ENCODE results near the gene CD83. TPM values are rescaled to one million over a fixed set of nuclear protein-coding genes. Genes with fewer than 3 reads are reported as not detected.

Gene CD83
- total RNA-seq, 1 donor from 2014 or later, result 7.4 TPM

DNA sequence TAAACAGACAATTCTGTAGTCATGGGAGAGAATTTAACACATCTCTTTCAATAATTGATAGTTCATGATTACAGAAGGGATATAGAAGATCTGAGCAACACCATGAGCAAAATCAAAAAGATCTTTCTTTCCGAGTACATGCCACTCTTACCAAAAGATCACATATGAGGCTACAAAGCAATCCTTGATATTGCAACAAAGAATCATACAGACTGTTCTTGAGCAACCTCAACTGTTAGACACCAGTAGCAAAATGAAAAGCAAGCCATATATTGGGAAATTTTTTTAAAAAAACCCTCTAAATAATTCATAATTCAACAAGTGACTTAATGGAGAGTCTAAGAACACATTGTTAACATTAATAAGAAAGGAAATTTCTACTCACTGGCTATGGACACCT lies 3.6 kb upstream of the CD83 start:
- Histone ChIP-seq H3K4me3 (ENCODE audit: low read depth, low read length) (no peak overlapping the region), H3K27me3 (ENCODE audit: control insufficient read depth, insufficient read depth, low read length) (no peaks in the 10 kb centered on the region), H3K36me3 (ENCODE audit: control insufficient read depth, insufficient read depth, low read length) (no peaks in the 10 kb centered on the region)
- no peak for TF ChIP-seq CTCF (IDR thresholded peaks at IDR 0.05; ENCODE audit: insufficient read depth, low read length, poor library complexity, severe bottlenecking)
- no peak for DNase-seq (ENCODE audit: low read depth)

DNA sequence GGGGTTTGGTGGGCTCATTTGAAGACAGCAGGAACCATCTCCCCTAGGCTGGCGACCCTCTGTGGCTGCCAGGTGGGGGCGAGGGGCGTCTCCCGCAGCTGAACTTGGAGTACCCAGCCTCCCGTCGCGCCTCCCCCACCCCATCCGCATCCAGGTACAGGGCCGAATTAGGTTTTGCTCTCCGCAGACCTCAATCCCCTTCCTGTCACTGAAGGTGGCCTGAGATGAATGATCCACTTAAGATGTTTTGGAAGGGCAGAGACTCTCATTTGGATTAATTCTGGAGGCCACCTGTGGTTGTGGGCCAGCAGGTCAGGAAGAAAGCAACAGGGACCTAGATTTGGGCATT lies 493 bp downstream of the CD83 start:
- DNase-seq (ENCODE audit: low read depth), result no peak
- no peak for TF ChIP-seq CTCF (IDR thresholded peaks at IDR 0.05; ENCODE audit: insufficient read depth, low read length, poor library complexity, severe bottlenecking)
- Histone ChIP-seq H3K4me3 (ENCODE audit: low read depth, low read length) (peak overlapping the region; percentile 53), H3K36me3 (ENCODE audit: control insufficient read depth, insufficient read depth, low read length) (no peaks in the 10 kb centered on the region), H3K27me3 (ENCODE audit: control insufficient read depth, insufficient read depth, low read length) (no peaks in the 10 kb centered on the region)

DNA sequence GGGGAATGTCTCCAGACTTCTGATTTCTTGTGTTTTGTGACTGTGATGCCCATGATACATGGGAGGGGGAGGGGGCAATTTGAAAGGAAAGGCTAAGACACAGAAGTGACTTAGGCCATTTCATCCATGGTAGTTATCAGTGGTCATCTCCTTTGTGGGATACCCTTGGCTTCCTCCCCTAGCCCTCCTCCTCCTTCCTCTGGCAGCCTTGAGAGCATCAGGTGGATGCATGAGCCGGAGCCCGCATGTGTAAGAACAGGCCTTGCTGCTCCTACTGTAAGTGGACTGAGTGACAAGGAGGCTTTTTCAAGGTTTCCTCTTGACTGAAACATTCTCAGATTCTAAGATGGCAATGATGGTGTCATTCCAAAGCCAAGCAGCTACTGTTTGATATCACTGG lies 874 bp downstream of the CD83 start:
- TF ChIP-seq CTCF (IDR thresholded peaks at IDR 0.05; ENCODE audit: insufficient read depth, low read length, poor library complexity, severe bottlenecking), result no peak
- Histone ChIP-seq H3K36me3 (ENCODE audit: control insufficient read depth, insufficient read depth, low read length) (no peaks in the 10 kb centered on the region), H3K4me3 (ENCODE audit: low read depth, low read length) (no peak overlapping the region), H3K27me3 (ENCODE audit: control insufficient read depth, insufficient read depth, low read length) (no peaks in the 10 kb centered on the region)
- DNase-seq (ENCODE audit: low read depth), result no peak

GRCh38 chr6:14119784-14120183 lies 2.2 kb downstream of the CD83 start:
- DNase-seq (ENCODE audit: low read depth), result no peak
- no peaks in the 10 kb centered on the region for H3K36me3 ChIP-seq (ENCODE audit: control insufficient read depth, insufficient read depth, low read length)
- no peak for TF ChIP-seq CTCF (IDR thresholded peaks at IDR 0.05; ENCODE audit: insufficient read depth, low read length, poor library complexity, severe bottlenecking)
- no peaks in the 10 kb centered on the region for H3K27me3 ChIP-seq (ENCODE audit: control insufficient read depth, insufficient read depth, low read length)
- H3K4me3 ChIP-seq (ENCODE audit: low read depth, low read length), result no peak overlapping the region

- Histone ChIP-seq H3K36me3 (ENCODE audit: control insufficient read depth, insufficient read depth, low read length) (no peaks in the 10 kb centered on the region), H3K4me3 (ENCODE audit: low read depth, low read length) (no peak overlapping the region), H3K27me3 (ENCODE audit: control insufficient read depth, insufficient read depth, low read length) (no peaks in the 10 kb centered on the region)
- TF ChIP-seq CTCF (IDR thresholded peaks at IDR 0.05; ENCODE audit: insufficient read depth, low read length, poor library complexity, severe bottlenecking), result no peak
- DNase-seq (ENCODE audit: low read depth), result no peak
Measured at GRCh38 chr6:14120546-14120945, 3.0 kb downstream of the CD83 start.

GRCh38 chr6:14121936-14122344 lies 4.4 kb downstream of the CD83 start:
- H3K27me3 ChIP-seq (ENCODE audit: control insufficient read depth, insufficient read depth, low read length), result no peaks in the 10 kb centered on the region
- TF ChIP-seq CTCF (IDR thresholded peaks at IDR 0.05; ENCODE audit: insufficient read depth, low read length, poor library complexity, severe bottlenecking), result no peak
- no peak overlapping the region for H3K4me3 ChIP-seq (ENCODE audit: low read depth, low read length)
- no peak for DNase-seq (ENCODE audit: low read depth)
- H3K36me3 ChIP-seq (ENCODE audit: control insufficient read depth, insufficient read depth, low read length), result no peaks in the 10 kb centered on the region
